Activated naive CD4-positive, alpha-beta T cell treated with anti-CD3 and anti-CD28 coated beads, Interleukin-2, amount 10 ng/mL, durations not matched to agents 7 days and 5 days (primary cell): ENCODE data around the gene TNC.

Experiments used
- CTCF ChIA-PET: fragments of 350-600 bp; sonication (Branson Sonifier 250); formaldehyde crosslinking; loops from one replicate; lab custom pipeline; 2021; ENCODE audit warnings: antibody characterized with exemption; lab: Charles Lee
- DNase-seq: peaks from one replicate; pipeline ENCODE4 v3.0.0-alpha.2; 2020
- H3K27ac Mint-ChIP-seq: one replicate; pipeline ENCODE4 v1.8.0; 2021; ENCODE audit warnings: mild to moderate bottlenecking, moderate library complexity, mixed read lengths
- H3K27me3 Mint-ChIP-seq: one replicate; pipeline ENCODE4 v1.8.0; 2021; ENCODE audit warnings: mild to moderate bottlenecking, mixed read lengths
- H3K36me3 Mint-ChIP-seq: one replicate; pipeline ENCODE4 v1.8.0; 2021; ENCODE audit warnings: mixed read lengths
- H3K4me1 Mint-ChIP-seq: one replicate; pipeline ENCODE4 v1.8.0; 2021; ENCODE audit warnings: mixed read lengths
- H3K4me3 Mint-ChIP-seq: one replicate; pipeline ENCODE4 v1.8.0; 2021; ENCODE audit warnings: mild to moderate bottlenecking, moderate library complexity, mixed read lengths
- H3K9me3 Mint-ChIP-seq: one replicate; pipeline ENCODE4 v1.8.0; 2021; ENCODE audit warnings: mixed read lengths

The TNC gene

GRCh38 chr9:115122937-115123336 is 5.0 kb upstream of the TNC start:
- no peak for DNase-seq
- peaks cover 3% of the 10 kb centered on the region for H3K36me3 Mint-ChIP-seq
- CTCF ChIA-PET, result no interaction called here
- peaks cover 60% of the 10 kb centered on the region for H3K27me3 Mint-ChIP-seq
- peaks cover 8% of the 10 kb centered on the region for H3K4me1 Mint-ChIP-seq
- H3K4me3 Mint-ChIP-seq, result no peak overlapping the region
- peaks cover 4% of the 10 kb centered on the region for H3K9me3 Mint-ChIP-seq
- H3K27ac Mint-ChIP-seq, result no peak overlapping the region

- Mint-ChIP-seq H3K4me3 (no peak overlapping the region), H3K4me1 (peaks cover 8% of the 10 kb centered on the region), H3K9me3 (peaks cover 4% of the 10 kb centered on the region), H3K36me3 (peaks cover 3% of the 10 kb centered on the region), H3K27ac (no peak overlapping the region), H3K27me3 (peaks cover 67% of the 10 kb centered on the region)
- CTCF ChIA-PET, result no interaction called here
- DNase-seq, result no peak
These were observed 3.2 kb upstream of the TNC start for GRCh38 chr9:115121181-115121580.

- Mint-ChIP-seq H3K4me1 (peaks cover 8% of the 10 kb centered on the region), H3K27ac (no peak overlapping the region), H3K36me3 (no peaks in the 10 kb centered on the region), H3K4me3 (no peak overlapping the region), H3K27me3 (peaks cover 72% of the 10 kb centered on the region), H3K9me3 (no peaks in the 10 kb centered on the region)
- DNase-seq, result no peak
- CTCF ChIA-PET, result no interaction called here
These were observed 892 bp upstream of the TNC start for GRCh38 chr9:115118879-115119218.

GRCh38 chr9:115116421-115117284 is 1.3 kb downstream of the TNC start:
- Mint-ChIP-seq H3K9me3 (no peaks in the 10 kb centered on the region), H3K36me3 (no peaks in the 10 kb centered on the region), H3K4me1 (peaks cover 6% of the 10 kb centered on the region), H3K27me3 (peaks cover 66% of the 10 kb centered on the region), H3K27ac (no peak overlapping the region), H3K4me3 (no peak overlapping the region)
- no peak for DNase-seq
- CTCF ChIA-PET, result interaction anchor here (0.7 to 0.9 kb wide), 2 partner anchors 86 to 301 kb away, joined by 3 read pairs; no protein-coding TSS in a partner anchor

- CTCF ChIA-PET, result interaction anchor here (0.9 kb wide), 1 partner anchor 85 kb away, joined by 3 read pairs; no protein-coding TSS in a partner anchor
- H3K4me3 Mint-ChIP-seq, result no peak overlapping the region
- no peak for DNase-seq
- no peak overlapping the region for H3K27ac Mint-ChIP-seq
- no peaks in the 10 kb centered on the region for H3K9me3 Mint-ChIP-seq
- H3K4me1 Mint-ChIP-seq, result peaks cover under 1% of the 10 kb centered on the region
- H3K27me3 Mint-ChIP-seq, result peaks cover 58% of the 10 kb centered on the region
- no peaks in the 10 kb centered on the region for H3K36me3 Mint-ChIP-seq
These were observed 2.0 kb downstream of the TNC start for GRCh38 chr9:115115924-115116323.

GRCh38 chr9:115115117-115115880 is 2.7 kb downstream of the TNC start:
- CTCF ChIA-PET, result interaction anchor here (0.9 kb wide), 1 partner anchor 84 kb away, joined by 3 read pairs; no protein-coding TSS in a partner anchor
- H3K4me3 Mint-ChIP-seq, result no peak overlapping the region
- H3K27ac Mint-ChIP-seq, result no peak overlapping the region
- no peak for DNase-seq
- H3K4me1 Mint-ChIP-seq, result no peaks in the 10 kb centered on the region
- H3K9me3 Mint-ChIP-seq, result no peaks in the 10 kb centered on the region
- no peaks in the 10 kb centered on the region for H3K36me3 Mint-ChIP-seq
- peaks cover 53% of the 10 kb centered on the region for H3K27me3 Mint-ChIP-seq

- Mint-ChIP-seq H3K4me3 (no peak overlapping the region), H3K27me3 (peaks cover 50% of the 10 kb centered on the region)
- CTCF ChIA-PET, result no interaction called here
These were observed 3.4 kb downstream of the TNC start for GRCh38 chr9:115114546-115114945.

GRCh38 chr9:115114084-115114483 is 3.9 kb downstream of the TNC start:
- Mint-ChIP-seq H3K9me3 (no peaks in the 10 kb centered on the region), H3K27ac (no peak overlapping the region), H3K27me3 (peaks cover 47% of the 10 kb centered on the region), H3K4me3 (no peak overlapping the region), H3K36me3 (no peaks in the 10 kb centered on the region), H3K4me1 (no peaks in the 10 kb centered on the region)
- CTCF ChIA-PET, result no interaction called here
- DNase-seq, result no peak

More at GRCh38 chr9:115114546-115114945, 3.4 kb downstream of the TNC start:
- Mint-ChIP-seq H3K36me3 (no peaks in the 10 kb centered on the region), H3K27ac (no peak overlapping the region), H3K4me1 (no peaks in the 10 kb centered on the region), H3K9me3 (no peaks in the 10 kb centered on the region)
- no peak for DNase-seq

GRCh38 chr9:115111874-115112273 is 6.1 kb downstream of the TNC start:
- no peak for DNase-seq
- CTCF ChIA-PET, result no interaction called here
- H3K9me3 Mint-ChIP-seq, result no peaks in the 10 kb centered on the region
- peaks cover under 1% of the 10 kb centered on the region for H3K4me1 Mint-ChIP-seq
- no peak overlapping the region for H3K27ac Mint-ChIP-seq
- H3K4me3 Mint-ChIP-seq, result no peak overlapping the region
- H3K36me3 Mint-ChIP-seq, result no peaks in the 10 kb centered on the region
- H3K27me3 Mint-ChIP-seq, result peaks cover 25% of the 10 kb centered on the region

GRCh38 chr9:115109486-115109885 is 8.5 kb downstream of the TNC start:
- no peaks in the 10 kb centered on the region for H3K36me3 Mint-ChIP-seq
- H3K27ac Mint-ChIP-seq, result no peak overlapping the region
- H3K9me3 Mint-ChIP-seq, result no peaks in the 10 kb centered on the region
- H3K4me3 Mint-ChIP-seq, result no peak overlapping the region
- CTCF ChIA-PET, result no interaction called here
- peaks cover 16% of the 10 kb centered on the region for H3K27me3 Mint-ChIP-seq
- no peak for DNase-seq
- peaks cover 9% of the 10 kb centered on the region for H3K4me1 Mint-ChIP-seq

- Mint-ChIP-seq H3K4me3 (no peak overlapping the region), H3K27ac (no peak overlapping the region), H3K36me3 (no peaks in the 10 kb centered on the region), H3K9me3 (no peaks in the 10 kb centered on the region), H3K4me1 (peaks cover 9% of the 10 kb centered on the region), H3K27me3 (peaks cover 4% of the 10 kb centered on the region)
- CTCF ChIA-PET, result no interaction called here
- no peak for DNase-seq
These were observed 10.3 kb downstream of the TNC start for GRCh38 chr9:115107701-115108100.

- CTCF ChIA-PET, result no interaction called here
- Mint-ChIP-seq H3K4me3 (no peak overlapping the region), H3K27me3 (no peaks in the 10 kb centered on the region), H3K4me1 (peaks cover 9% of the 10 kb centered on the region), H3K9me3 (no peaks in the 10 kb centered on the region), H3K36me3 (no peaks in the 10 kb centered on the region), H3K27ac (no peak overlapping the region)
- no peak for DNase-seq
These were observed 11.3 kb downstream of the TNC start for GRCh38 chr9:115106642-115107041.

GRCh38 chr9:115106001-115106400 is 12.0 kb downstream of the TNC start:
- Mint-ChIP-seq H3K27ac (no peak overlapping the region), H3K4me3 (no peak overlapping the region), H3K27me3 (no peaks in the 10 kb centered on the region), H3K36me3 (no peaks in the 10 kb centered on the region), H3K4me1 (peaks cover 9% of the 10 kb centered on the region), H3K9me3 (no peaks in the 10 kb centered on the region)
- CTCF ChIA-PET, result interaction anchor here (1.0 kb wide), 1 partner anchor 266 kb away, joined by 3 read pairs; no protein-coding TSS in a partner anchor
- no peak for DNase-seq

GRCh38 chr9:115104908-115105307 is 13.0 kb downstream of the TNC start:
- DNase-seq, result no peak
- Mint-ChIP-seq H3K27ac (no peak overlapping the region), H3K36me3 (no peaks in the 10 kb centered on the region)

More at GRCh38 chr9:115104908-115105307, 13.0 kb downstream of the TNC start:
- Mint-ChIP-seq H3K27me3 (no peaks in the 10 kb centered on the region), H3K9me3 (no peaks in the 10 kb centered on the region), H3K4me3 (no peak overlapping the region), H3K4me1 (peaks cover 9% of the 10 kb centered on the region)
- CTCF ChIA-PET, result interaction anchor here (1.0 kb wide), 1 partner anchor 267 kb away, joined by 3 read pairs; no protein-coding TSS in a partner anchor
